Measurements from ENCODE around the gene HOXC5. TPM values are rescaled to one million over a fixed set of nuclear protein-coding genes. Genes with fewer than 3 reads are reported as not detected.

The HOXC5 gene
- total RNA-seq, 2 experiments from 2014 or later = not detected

DNA sequence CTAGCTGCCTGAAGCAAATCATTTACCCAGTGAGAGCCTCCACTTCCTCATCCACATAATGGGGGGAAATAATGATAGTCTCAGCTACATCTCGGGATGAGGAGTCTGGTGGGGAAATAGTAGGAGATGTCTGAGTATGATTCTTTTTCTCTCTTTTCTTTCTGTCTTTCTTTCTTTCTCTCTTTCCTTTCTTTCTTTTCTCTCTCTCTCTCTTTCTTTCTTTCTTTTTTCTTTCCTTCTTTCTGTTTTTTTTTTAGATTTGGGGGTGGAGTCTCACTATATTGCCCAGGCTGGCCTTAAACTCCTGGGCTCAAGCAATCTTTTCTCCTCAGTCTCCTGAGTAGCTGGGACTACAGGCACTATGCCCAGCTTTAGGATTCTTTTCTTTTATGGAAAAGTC, 33.6 kb downstream of the HOXC5 start:
- no peak overlapping the region for H2AFZ ChIP-seq (ENCODE audit: low read length)
- no TSS peak for BruUV-seq (replicated peaks)
- ChIA-PET POLR2A (no interaction called here), CTCF (ENCODE audit: unreplicated experiment) (no interaction called here)
- H3K4me2 ChIP-seq (ENCODE audit: low read length) = no peak overlapping the region
- no peaks in the 10 kb centered on the region for H3K36me3 ChIP-seq (ENCODE audit: insufficient read depth, low read length)
- no peaks in the 10 kb centered on the region for H4K20me1 ChIP-seq (ENCODE audit: insufficient read depth, low read length)
- no peaks in the 10 kb centered on the region for H3K9me3 ChIP-seq (ENCODE audit: low read length)
- H3K4me1 ChIP-seq (ENCODE audit: insufficient read depth, low read length, poor library complexity, severe bottlenecking) = no peaks in the 10 kb centered on the region
- no peak for DNase-seq (ENCODE audit: low spot score)
- no peak overlapping the region for H3K27ac ChIP-seq (ENCODE audit: low read depth, low read length, poor library complexity, severe bottlenecking)
- intact Hi-C loops (cut with micrococcal nuclease; ENCODE audit: unreplicated experiment) = no loop called here
- H3K9me2 ChIP-seq (ENCODE audit: insufficient read depth, low read length) = no peaks in the 10 kb centered on the region
- no peak overlapping the region for H3K4me3 ChIP-seq (ENCODE audit: low read depth, low read length, poor library complexity, severe bottlenecking)
- no peaks in the 10 kb centered on the region for H3K79me2 ChIP-seq (ENCODE audit: insufficient read depth, low read depth, low read length)
- TF ChIP-seq, protein P1, sequence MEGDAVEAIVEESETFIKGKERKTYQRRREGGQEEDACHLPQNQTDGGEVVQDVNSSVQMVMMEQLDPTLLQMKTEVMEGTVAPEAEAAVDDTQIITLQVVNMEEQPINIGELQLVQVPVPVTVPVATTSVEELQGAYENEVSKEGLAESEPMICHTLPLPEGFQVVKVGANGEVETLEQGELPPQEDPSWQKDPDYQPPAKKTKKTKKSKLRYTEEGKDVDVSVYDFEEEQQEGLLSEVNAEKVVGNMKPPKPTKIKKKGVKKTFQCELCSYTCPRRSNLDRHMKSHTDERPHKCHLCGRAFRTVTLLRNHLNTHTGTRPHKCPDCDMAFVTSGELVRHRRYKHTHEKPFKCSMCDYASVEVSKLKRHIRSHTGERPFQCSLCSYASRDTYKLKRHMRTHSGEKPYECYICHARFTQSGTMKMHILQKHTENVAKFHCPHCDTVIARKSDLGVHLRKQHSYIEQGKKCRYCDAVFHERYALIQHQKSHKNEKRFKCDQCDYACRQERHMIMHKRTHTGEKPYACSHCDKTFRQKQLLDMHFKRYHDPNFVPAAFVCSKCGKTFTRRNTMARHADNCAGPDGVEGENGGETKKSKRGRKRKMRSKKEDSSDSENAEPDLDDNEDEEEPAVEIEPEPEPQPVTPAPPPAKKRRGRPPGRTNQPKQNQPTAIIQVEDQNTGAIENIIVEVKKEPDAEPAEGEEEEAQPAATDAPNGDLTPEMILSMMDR (conservative IDR thresholded peaks at IDR 0.05; ENCODE audit: low read length) = no peak
- no peak for TF ChIP-seq EZH2phosphoT487 (IDR thresholded peaks at IDR 0.05; ENCODE audit: borderline replicate concordance, low read depth, low read length)

DNA sequence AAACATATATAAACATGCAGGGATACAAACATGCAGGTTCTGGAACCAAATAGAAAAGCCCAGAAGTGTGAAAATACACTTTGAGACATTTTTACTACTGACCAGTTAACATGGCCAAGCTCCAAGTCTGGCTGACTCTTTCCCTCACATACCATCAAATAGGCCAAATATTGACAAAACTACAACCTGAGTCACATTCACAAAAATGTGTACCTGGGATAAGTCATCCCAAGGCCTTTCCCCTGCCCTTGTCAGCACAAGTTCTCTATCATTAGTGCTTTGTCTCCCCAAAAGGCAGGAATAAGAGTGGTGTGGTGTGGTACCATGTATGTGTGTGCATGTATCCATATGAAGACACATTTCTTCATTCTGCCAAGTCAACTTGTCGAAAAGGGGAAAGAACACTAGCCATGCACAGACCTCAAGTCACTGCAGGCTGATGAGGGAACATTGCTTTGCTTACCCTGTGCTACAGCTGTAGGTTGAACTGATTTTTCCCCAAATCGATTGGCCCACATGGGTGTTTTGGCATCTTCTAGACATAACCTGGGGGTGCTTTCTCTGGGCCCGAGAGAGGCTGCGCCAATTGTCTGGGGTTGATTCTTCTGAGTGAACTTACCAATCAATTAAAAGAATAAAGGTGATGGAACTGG, 35.7 kb downstream of the HOXC5 start:
- POLR2A ChIA-PET = no interaction called here
- no peaks in the 10 kb centered on the region for H3K9me2 ChIP-seq (ENCODE audit: insufficient read depth, low read length)
- H3K27ac ChIP-seq (ENCODE audit: low read depth, low read length, poor library complexity, severe bottlenecking) = no peak overlapping the region
- no peaks in the 10 kb centered on the region for H3K9me3 ChIP-seq (ENCODE audit: low read length)
- H3K4me2 ChIP-seq (ENCODE audit: low read length) = no peak overlapping the region
- DNase-seq (ENCODE audit: low spot score) = no peak
- intact Hi-C loops (cut with micrococcal nuclease; ENCODE audit: unreplicated experiment) = no loop called here
- no peaks in the 10 kb centered on the region for H3K79me2 ChIP-seq (ENCODE audit: insufficient read depth, low read depth, low read length)
- TF ChIP-seq EZH2phosphoT487 (IDR thresholded peaks at IDR 0.05; ENCODE audit: borderline replicate concordance, low read depth, low read length) = no peak
- TF ChIP-seq, protein P1 (conservative IDR thresholded peaks at IDR 0.05; ENCODE audit: low read length) = no peak
- H3K36me3 ChIP-seq (ENCODE audit: insufficient read depth, low read length) = no peaks in the 10 kb centered on the region
- CTCF ChIA-PET (ENCODE audit: unreplicated experiment) = no interaction called here
- no peak overlapping the region for H3K4me3 ChIP-seq (ENCODE audit: low read depth, low read length, poor library complexity, severe bottlenecking)
- no peak overlapping the region for H2AFZ ChIP-seq (ENCODE audit: low read length)
- H3K4me1 ChIP-seq (ENCODE audit: insufficient read depth, low read length, poor library complexity, severe bottlenecking) = no peaks in the 10 kb centered on the region
- no peaks in the 10 kb centered on the region for H4K20me1 ChIP-seq (ENCODE audit: insufficient read depth, low read length)
- BruUV-seq (replicated peaks) = no TSS peak

DNA sequence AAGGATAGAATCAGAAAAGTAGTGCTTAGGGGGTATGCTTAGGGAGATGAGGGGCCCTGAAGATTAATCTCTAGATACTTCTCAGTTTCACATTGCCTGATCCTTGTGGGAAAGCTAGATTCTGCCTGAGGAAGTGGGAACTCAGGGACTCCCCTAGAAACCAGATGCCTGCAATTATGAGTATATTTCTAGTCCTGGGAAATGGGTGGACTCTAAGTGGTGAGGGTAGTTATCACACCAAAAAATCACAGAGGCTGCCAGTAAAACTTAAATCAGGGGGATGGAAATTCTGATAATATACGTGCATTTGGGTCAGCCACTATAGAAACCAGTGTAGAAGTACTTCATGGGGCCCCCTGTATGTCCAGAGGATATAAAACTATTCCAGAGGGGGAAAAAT, 39.1 kb downstream of the HOXC5 start:
- no TSS peak for BruUV-seq (replicated peaks)
- no peaks in the 10 kb centered on the region for H4K20me1 ChIP-seq (ENCODE audit: insufficient read depth, low read length)
- DNase-seq (ENCODE audit: low spot score) = no peak
- no peaks in the 10 kb centered on the region for H3K4me1 ChIP-seq (ENCODE audit: insufficient read depth, low read length, poor library complexity, severe bottlenecking)
- no peak for TF ChIP-seq EZH2phosphoT487 (IDR thresholded peaks at IDR 0.05; ENCODE audit: borderline replicate concordance, low read depth, low read length)
- TF ChIP-seq, protein P1 (conservative IDR thresholded peaks at IDR 0.05; ENCODE audit: low read length) = no peak
- H2AFZ ChIP-seq (ENCODE audit: low read length) = no peak overlapping the region
- no peaks in the 10 kb centered on the region for H3K9me3 ChIP-seq (ENCODE audit: low read length)
- POLR2A ChIA-PET = no interaction called here
- H3K36me3 ChIP-seq (ENCODE audit: insufficient read depth, low read length) = no peaks in the 10 kb centered on the region
- H3K9me2 ChIP-seq (ENCODE audit: insufficient read depth, low read length) = no peaks in the 10 kb centered on the region
- H3K27ac ChIP-seq (ENCODE audit: low read depth, low read length, poor library complexity, severe bottlenecking) = no peak overlapping the region
- H3K79me2 ChIP-seq (ENCODE audit: insufficient read depth, low read depth, low read length) = no peaks in the 10 kb centered on the region
- CTCF ChIA-PET (ENCODE audit: unreplicated experiment) = no interaction called here
- intact Hi-C loops (cut with micrococcal nuclease; ENCODE audit: unreplicated experiment) = no loop called here
- no peak overlapping the region for H3K4me3 ChIP-seq (ENCODE audit: low read depth, low read length, poor library complexity, severe bottlenecking)
- no peak overlapping the region for H3K4me2 ChIP-seq (ENCODE audit: low read length)

Measured in OCI-LY7 (cell line).